HepG2 (cell line): ENCODE results near the gene FITM1. TPM values are rescaled to one million over a fixed set of nuclear protein-coding genes. Genes with fewer than 3 reads are reported as not detected.

Experiments used
- CBX2 ChIP-seq, 2 experiments: fragments of 200-600 bp in 1 of 2; sonication (generic); formaldehyde crosslinking in 1 of 2; IDR thresholded peaks; 2 replicates each; pipeline versions ENCODE4 v1.7.0 to v1.8.1; 2018 to 2022; ENCODE audit warnings: low read depth in 2 of 2, low read length in 1 of 2, mild to moderate bottlenecking in 1 of 2, missing genetic modification reagents in 1 of 2
- CCAR2 ChIP-seq: fragments of 200-400 bp; formaldehyde crosslinking; optimal IDR thresholded peaks from 2 replicates; pipeline ENCODE3; 2018; ENCODE audit warnings: low read depth, mild to moderate bottlenecking, low read length, moderate library complexity
- FOXK2 ChIP-seq: fragments of 450-650 bp; IDR thresholded peaks from 2 replicates; pipeline ENCODE4 v1.6.1; 2016
- GABPB1 ChIP-seq: IDR thresholded peaks from 2 replicates; pipeline ENCODE4 v1.6.1; 2016; ENCODE audit warnings: mild to moderate bottlenecking, missing genetic modification reagents, moderate library complexity, missing compliant biosample characterization
- GTF3A ChIP-seq: sonication (generic); formaldehyde crosslinking; conservative IDR thresholded peaks from 2 replicates; pipeline ENCODE4 v1.4.0; 2020; ENCODE audit warnings: mild to moderate bottlenecking, missing genetic modification reagents
- HOXD1 ChIP-seq: sonication (generic); formaldehyde crosslinking; IDR thresholded peaks from 2 replicates; pipeline ENCODE4 v1.5.0; 2020; ENCODE audit warnings: missing genetic modification reagents
- IKZF1 ChIP-seq: fragments of 450-650 bp; IDR thresholded peaks from 2 replicates; pipeline ENCODE4 v1.7.1; 2016
- KDM1A ChIP-seq: IDR thresholded peaks from 2 replicates; pipeline ENCODE4 v1.6.1; 2016; ENCODE audit warnings: missing compliant biosample characterization
- KLF13 ChIP-seq: sonication (generic); formaldehyde crosslinking; IDR thresholded peaks from 2 replicates; pipeline ENCODE4 v1.4.0; 2020; ENCODE audit warnings: mild to moderate bottlenecking, missing genetic modification reagents
- MXD4 ChIP-seq: IDR thresholded peaks from 2 replicates; pipeline ENCODE4 v1.6.1; 2016; ENCODE audit warnings: mild to moderate bottlenecking, missing biosample characterization, missing genetic modification reagents
- PITX1 ChIP-seq: sonication (generic); formaldehyde crosslinking; IDR thresholded peaks from 2 replicates; pipeline ENCODE4 v1.5.1; 2020; ENCODE audit warnings: mild to moderate bottlenecking, missing genetic modification reagents
- POLR2AphosphoS2 ChIP-seq: IDR thresholded peaks from 2 replicates; pipeline ENCODE4 v1.6.1; 2011; ENCODE audit warnings: low read depth, low read length, improper control_type of control experiment
- TEAD3 ChIP-seq: optimal IDR thresholded peaks from 2 replicates; pipeline ENCODE3; 2016; ENCODE audit warnings: borderline replicate concordance
- XRCC5 ChIP-seq: fragments of 200-400 bp; formaldehyde crosslinking; optimal IDR thresholded peaks from 2 replicates; pipeline ENCODE3; 2017; ENCODE audit warnings: mild to moderate bottlenecking, low read length
- ZBTB1 ChIP-seq: sonication (generic); formaldehyde crosslinking; IDR thresholded peaks from 2 replicates; pipeline ENCODE4 v1.4.0; 2020; ENCODE audit warnings: missing genetic modification reagents, borderline replicate concordance
- ZGPAT ChIP-seq: IDR thresholded peaks from 2 replicates; pipeline ENCODE4 v1.6.1; 2016; ENCODE audit warnings: mild to moderate bottlenecking
- ZNF282 ChIP-seq: fragments of 450-650 bp; IDR thresholded peaks from 2 replicates; pipeline ENCODE4 v1.6.1; 2018; ENCODE audit not compliant: partially characterized antibody
- ZNF292 ChIP-seq: sonication (generic); formaldehyde crosslinking; IDR thresholded peaks from 2 replicates; pipeline ENCODE4 v1.8.1; 2022; ENCODE audit warnings: mild to moderate bottlenecking, low read depth, missing genetic modification reagents, borderline replicate concordance
- ZNF510 ChIP-seq: sonication (generic); formaldehyde crosslinking; IDR thresholded peaks from 2 replicates; pipeline ENCODE4 v1.4.0; 2020; ENCODE audit warnings: low read depth, mild to moderate bottlenecking, missing genetic modification reagents
- ZNF512B ChIP-seq: sonication (generic); formaldehyde crosslinking; IDR thresholded peaks from 2 replicates; pipeline ENCODE4 v1.5.1; 2020; ENCODE audit warnings: missing genetic modification reagents, mild to moderate bottlenecking, borderline replicate concordance
- ZNF839 ChIP-seq: sonication (generic); formaldehyde crosslinking; IDR thresholded peaks from 2 replicates; pipeline ENCODE4 v1.4.0; 2020; ENCODE audit warnings: missing genetic modification reagents, mild to moderate bottlenecking, borderline replicate concordance
- polyA plus RNA-seq, 8 experiments: library from polyadenylated mRNA; depleted of rRNA in 3 of 8; stranded (reverse) in 7 of 8; unstranded in 1 of 8; fragments of >200 nt; fragmentation: Illumina TruSeq in 4 of 8; extraction: Trizol in 4 of 8; gene quantifications; 2 replicates each; pipeline versions ENCODE4 v1.2.1 to v1.2.3, GENCODE V29; 2011 to 2016; ENCODE audit warnings: low read depth in 4 of 8, missing spikeins in 1 of 8, mixed read lengths in 1 of 8; ENCODE audit not compliant: insufficient read depth in 1 of 8
- total RNA-seq, 5 experiments: library from RNA; depleted of rRNA; stranded (reverse); fragments of >200 nt; fragmentation: Illumina TruSeq; extraction: Trizol; gene quantifications; 2 replicates each; pipeline ENCODE4 v1.2.3, GENCODE V29; 2016; ENCODE audit warnings: low read depth in 1 of 5
- TF ChIP-seq, protein P1 (sequence below): sonication (generic); formaldehyde crosslinking; IDR thresholded peaks from 2 replicates; pipeline ENCODE4 v1.5.1; 2020; ENCODE audit warnings: mild to moderate bottlenecking, missing genetic modification reagents, borderline replicate concordance
- TF ChIP-seq, protein P2 (sequence below): sonication (generic); formaldehyde crosslinking; IDR thresholded peaks from 2 replicates; pipeline ENCODE4 v1.4.0; 2020; ENCODE audit warnings: missing genetic modification reagents

The FITM1 gene
- total and polyA plus RNA-seq, 2 of the 13 experiments (the other 11 are each of a cell fraction or from before 2014, with no cell fraction given): 2.7 to 5.8 TPM

GRCh38 chr14:24093901-24094840 is 36.3 kb upstream of the FITM1 start, which contains the start of gene PCK2 (continued):
- peak; percentile 100 for TF ChIP-seq ZNF512B (CRISPR knock-in tag)
- TF ChIP-seq ZBTB1 (CRISPR knock-in tag): no peak
- peak; percentile 75; the same call in 1 of the 2 replicates for TF ChIP-seq ZNF839 (CRISPR knock-in tag)
- TF ChIP-seq TEAD3 (CRISPR knock-in tag): peak; percentile 82
- TF ChIP-seq KLF13 (CRISPR knock-in tag): peak; percentile 97; the same call in 1 of the 2 replicates
- TF ChIP-seq KDM1A (CRISPR knock-in tag): peak; percentile 79
- peak; percentile 99 for TF ChIP-seq ZGPAT
- no peak for TF ChIP-seq IKZF1
- TF ChIP-seq ZNF282: peak; percentile 10
- TF ChIP-seq CCAR2: peak; percentile 17
- TF ChIP-seq FOXK2: peak; percentile 62
- TF ChIP-seq, protein P1, sequence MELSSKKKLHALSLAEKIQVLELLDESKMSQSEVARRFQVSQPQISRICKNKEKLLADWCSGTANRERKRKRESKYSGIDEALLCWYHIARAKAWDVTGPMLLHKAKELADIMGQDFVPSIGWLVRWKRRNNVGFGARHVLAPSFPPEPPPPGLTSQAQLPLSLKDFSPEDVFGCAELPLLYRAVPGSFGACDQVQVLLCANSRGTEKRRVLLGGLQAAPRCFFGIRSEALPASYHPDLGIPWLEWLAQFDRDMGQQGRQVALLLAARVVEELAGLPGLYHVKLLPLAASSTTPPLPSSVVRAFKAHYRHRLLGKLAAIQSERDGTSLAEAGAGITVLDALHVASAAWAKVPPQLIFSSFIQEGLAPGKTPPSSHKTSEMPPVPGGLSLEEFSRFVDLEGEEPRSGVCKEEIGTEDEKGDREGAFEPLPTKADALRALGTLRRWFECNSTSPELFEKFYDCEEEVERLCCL (CRISPR knock-in tag): peak; percentile 99
- peak; percentile 79 for TF ChIP-seq ZNF292 (CRISPR knock-in tag)
- TF ChIP-seq PITX1: peak; percentile 88
- peak; percentile 98 for TF ChIP-seq HOXD1
- TF ChIP-seq POLR2AphosphoS2: no peak
- peak; percentile 94 for TF ChIP-seq MXD4 (CRISPR knock-in tag)
- no peak for TF ChIP-seq GTF3A (CRISPR knock-in tag)
- peak; percentile 91 for TF ChIP-seq GABPB1
- TF ChIP-seq ZNF510: no peak; the same call in 1 of the 2 replicates
- no peak for TF ChIP-seq CBX2 (IDR thresholded peaks at IDR 0.05; ENCODE audit: low read depth, low read length)
- peak; percentile 98 for TF ChIP-seq CBX2 (CRISPR knock-in tag; IDR thresholded peaks at IDR 0.05; ENCODE audit: low read depth)
- TF ChIP-seq, protein P2, sequence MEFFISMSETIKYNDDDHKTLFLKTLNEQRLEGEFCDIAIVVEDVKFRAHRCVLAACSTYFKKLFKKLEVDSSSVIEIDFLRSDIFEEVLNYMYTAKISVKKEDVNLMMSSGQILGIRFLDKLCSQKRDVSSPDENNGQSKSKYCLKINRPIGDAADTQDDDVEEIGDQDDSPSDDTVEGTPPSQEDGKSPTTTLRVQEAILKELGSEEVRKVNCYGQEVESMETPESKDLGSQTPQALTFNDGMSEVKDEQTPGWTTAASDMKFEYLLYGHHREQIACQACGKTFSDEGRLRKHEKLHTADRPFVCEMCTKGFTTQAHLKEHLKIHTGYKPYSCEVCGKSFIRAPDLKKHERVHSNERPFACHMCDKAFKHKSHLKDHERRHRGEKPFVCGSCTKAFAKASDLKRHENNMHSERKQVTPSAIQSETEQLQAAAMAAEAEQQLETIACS (CRISPR knock-in tag): peak; percentile 68
- peak; percentile 34 for TF ChIP-seq XRCC5
